GM11168 (cell line): Measurements from ENCODE around the gene TMCO1.
"Not testable (repeated sequence)": the region's sequence is repeated elsewhere in the genome, so short reads cannot be mapped to it uniquely, and the experiment has no call there.

Source experiments
- in situ Hi-C: fragments of 300-500 bp; cut with MboI; formaldehyde crosslinking; loops from one replicate; pipeline ENCODE4 v1.12.0; 2022; ENCODE audit warnings: low sequenced_read_pairs; ENCODE audit not compliant: unreplicated experiment

TMCO1 gene, protein sequence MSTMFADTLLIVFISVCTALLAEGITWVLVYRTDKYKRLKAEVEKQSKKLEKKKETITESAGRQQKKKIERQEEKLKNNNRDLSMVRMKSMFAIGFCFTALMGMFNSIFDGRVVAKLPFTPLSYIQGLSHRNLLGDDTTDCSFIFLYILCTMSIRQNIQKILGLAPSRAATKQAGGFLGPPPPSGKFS

DNA sequence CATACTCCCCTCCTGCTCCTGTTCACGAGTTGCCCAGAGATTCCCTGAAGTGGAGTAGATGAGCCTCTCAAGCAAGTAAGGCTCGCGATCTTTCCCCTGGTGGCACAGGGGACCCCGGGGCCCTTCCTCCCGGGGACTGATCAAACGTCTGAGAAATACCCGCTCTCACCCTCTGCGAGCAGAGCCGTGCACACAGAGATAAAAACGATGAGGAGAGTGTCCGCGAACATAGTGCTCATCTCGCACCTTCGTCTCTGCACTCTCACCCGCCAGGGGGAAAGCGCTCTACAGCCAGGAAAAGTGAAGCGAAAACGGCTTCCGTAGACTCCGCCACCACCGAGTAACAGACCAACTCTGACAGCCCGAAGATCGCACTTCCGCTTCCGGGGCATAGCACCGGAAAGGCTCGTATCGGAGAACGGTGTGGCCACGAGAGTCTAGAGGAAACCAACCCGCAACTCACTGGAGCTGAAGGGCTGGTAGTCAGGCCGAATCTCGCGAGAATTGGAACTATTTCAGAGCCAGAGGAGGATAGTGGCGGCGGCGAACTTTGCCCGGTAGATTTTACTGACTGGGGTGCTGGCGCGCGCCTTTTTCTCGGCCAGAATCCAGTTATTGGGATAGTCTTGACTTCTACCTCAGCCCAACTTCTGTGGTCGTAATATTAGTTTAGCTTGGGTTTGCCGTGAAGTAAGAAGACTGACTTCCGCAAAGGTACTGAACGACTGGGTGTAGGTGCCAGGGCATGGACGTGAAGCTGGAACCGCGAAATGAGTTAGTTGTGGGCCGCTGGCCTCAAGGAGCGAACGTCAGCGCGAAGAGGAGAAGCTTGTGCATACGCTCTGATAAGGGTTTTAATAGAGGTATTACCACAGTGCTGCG, at the start of gene TMCO1:
TSS of gene TMCO1 (minus strand) at position 356 of the 882 bp plus-strand sequence. CDS start at position 239, 117 bp downstream.
- in situ Hi-C loops: no loop called here

- in situ Hi-C loops: no loop called here
Observed at GRCh38 chr1:165816826-165817497, 48.3 kb upstream of the TMCO1 start.

GRCh38 chr1:165816157-165816556, 47.5 kb upstream of the TMCO1 start:
- in situ Hi-C loops: no loop called here

- in situ Hi-C loops: no loop called here
Observed at GRCh38 chr1:165815725-165816124, 47.1 kb upstream of the TMCO1 start.

- in situ Hi-C loops: no loop called here
Observed at GRCh38 chr1:165807613-165808012, 38.9 kb upstream of the TMCO1 start.

- in situ Hi-C loops: not testable (repeated sequence)
Observed at GRCh38 chr1:165804513-165804912, 35.8 kb upstream of the TMCO1 start.

DNA sequence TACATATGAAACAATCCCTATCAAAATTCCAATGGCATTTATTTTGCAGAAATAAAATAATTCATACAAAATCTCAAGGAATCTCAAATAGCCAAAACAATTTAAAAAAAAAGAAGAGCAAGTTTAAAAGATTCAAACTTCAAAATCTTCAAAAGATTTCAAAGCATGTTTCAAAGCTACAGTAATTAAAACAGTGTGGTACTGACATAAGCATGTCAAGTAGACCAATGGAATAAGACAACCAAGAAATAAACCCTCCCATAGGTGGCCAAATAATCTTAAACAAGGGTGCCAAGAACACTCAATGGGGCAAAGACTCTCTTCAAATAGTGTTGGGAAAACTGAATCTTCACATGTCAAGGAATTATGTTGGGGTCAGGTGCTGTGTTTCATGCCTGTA, 30.7 kb upstream of the TMCO1 start:
- in situ Hi-C loops: no loop called here

DNA sequence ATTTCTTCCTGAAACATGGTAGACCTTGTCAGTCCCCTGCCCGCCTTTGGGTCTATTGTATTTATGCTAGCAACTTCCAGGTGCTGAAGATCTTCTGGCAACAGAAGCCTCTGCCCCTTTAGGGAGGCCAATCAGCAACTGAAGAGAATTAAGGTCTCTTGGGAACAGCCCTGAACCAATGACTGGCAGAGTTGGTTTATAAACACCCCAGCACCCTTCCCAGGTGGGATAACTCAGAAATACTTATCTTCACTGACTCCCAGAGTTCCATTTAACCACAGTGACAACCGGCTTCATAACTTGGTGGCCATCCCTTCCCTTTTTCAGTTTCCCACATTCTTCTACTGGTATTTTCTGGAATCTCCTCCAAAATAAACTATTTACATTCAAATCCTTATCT, 27.2 kb upstream of the TMCO1 start:
- in situ Hi-C loops: no loop called here

- in situ Hi-C loops: no loop called here
Observed at GRCh38 chr1:165793951-165794350, 25.3 kb upstream of the TMCO1 start.

DNA sequence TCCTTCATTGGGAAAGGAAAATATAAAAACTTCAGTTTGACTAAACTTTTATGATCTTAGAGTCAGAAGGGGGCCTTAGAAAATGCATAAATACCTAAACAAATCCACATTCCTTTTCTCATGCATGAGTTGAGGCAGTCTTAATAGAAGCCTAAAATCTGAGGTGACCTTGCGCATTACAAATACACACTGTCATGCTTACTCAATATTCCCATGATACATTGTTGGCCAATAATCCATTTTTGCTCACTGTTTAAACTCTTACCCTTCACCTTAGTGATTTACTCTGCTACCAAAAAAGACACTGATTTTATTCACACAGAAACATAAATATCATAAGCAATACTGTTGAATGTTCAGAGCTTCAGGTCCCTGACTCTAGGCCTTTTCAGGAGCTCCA, 19.1 kb upstream of the TMCO1 start:
- in situ Hi-C loops: no loop called here

GRCh38 chr1:165783519-165783918, 14.9 kb upstream of the TMCO1 start:
- in situ Hi-C loops: not testable (repeated sequence)

GRCh38 chr1:165778197-165778596, 9.5 kb upstream of the TMCO1 start:
- in situ Hi-C loops: not testable (repeated sequence)

DNA sequence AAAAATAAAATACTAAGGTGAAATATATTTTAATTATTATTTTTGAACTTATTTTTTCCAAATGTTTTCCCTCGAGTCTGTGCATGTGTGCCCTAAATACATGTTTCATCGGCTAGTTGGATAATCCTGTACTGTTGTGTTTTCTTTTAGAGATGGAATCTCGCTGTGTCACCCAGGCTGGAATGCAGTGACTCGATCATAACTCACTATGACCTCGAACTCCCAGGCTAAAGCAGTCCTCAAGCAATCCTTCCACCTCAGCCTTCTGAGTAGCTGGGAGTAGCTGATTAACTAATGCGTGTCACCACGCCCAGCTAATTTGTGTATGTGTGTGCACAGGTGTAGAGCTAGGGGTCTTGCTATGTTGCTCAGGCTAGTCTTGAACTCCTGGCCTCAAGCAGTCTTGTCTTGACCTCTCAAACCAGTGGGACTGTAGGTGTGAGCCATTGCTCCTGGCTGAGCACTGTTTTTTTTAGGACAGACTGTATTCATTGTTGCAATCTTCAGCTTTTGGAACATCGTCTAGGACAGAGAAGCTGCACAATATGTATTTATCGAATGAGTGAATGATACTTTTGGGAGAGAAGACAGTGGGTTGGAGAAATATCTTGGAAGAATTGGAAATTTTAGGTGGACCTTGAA, 4.8 kb upstream of the TMCO1 start:
- in situ Hi-C loops: no loop called here

DNA sequence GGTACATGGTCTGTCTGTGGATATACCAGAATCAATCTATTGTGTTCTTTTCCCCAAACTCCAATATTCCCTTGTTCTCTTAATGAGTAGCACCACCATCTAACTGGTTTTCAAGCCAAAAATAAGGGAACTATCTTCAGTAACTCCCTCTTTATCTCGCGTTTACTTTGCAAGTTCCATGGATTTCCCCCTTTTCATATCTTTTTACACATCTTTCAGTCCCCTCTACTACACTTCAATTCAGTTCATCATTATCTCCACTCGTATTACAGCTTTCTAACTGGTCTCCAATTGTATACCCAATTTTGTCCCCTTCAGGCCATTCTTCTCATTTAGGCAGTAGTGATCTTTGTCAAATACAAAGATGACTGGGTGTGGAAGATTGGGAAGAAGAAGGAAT, 4.1 kb upstream of the TMCO1 start:
- in situ Hi-C loops: no loop called here

DNA sequence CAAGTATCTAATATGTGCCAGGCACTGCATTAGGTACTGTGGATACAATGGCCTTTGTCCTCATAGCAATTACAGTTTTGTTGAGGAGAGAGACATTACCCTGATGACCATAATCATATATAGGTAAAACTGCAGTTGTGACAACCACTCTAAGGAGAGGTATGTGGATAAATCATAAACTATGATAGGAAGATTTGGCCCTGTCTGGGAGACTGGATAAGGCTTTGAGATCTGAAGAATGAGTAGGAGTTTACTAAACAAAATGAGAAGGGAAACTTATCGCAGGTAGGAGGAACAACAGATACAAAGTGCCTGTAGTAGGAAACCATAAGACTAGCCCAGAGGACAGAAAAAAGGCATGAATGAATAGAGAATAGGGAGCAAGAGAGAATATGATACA, 4.4 kb downstream of the TMCO1 start:
- in situ Hi-C loops: no loop called here

DNA sequence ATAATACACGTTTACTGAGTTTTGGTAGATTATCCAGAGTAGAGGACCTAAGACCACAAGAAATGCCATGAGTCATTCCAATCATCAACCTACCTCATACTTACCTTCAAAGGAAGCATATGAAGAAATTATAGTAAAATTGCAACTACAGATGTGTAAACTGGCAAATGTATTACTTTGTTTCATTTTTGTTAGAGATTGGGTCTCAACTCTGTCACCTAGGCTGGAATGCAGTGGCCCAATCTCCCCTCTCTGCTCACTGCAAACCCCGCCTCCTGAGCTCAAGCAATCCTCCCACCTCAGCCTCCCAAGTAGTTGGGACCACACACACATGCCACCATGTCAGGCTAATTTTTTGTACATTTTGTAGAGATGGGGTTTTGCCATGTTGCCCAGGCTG, 5.2 kb downstream of the TMCO1 start:
- in situ Hi-C loops: no loop called here

- in situ Hi-C loops: no loop called here
Observed at GRCh38 chr1:165762725-165763124, 5.9 kb downstream of the TMCO1 start.

DNA sequence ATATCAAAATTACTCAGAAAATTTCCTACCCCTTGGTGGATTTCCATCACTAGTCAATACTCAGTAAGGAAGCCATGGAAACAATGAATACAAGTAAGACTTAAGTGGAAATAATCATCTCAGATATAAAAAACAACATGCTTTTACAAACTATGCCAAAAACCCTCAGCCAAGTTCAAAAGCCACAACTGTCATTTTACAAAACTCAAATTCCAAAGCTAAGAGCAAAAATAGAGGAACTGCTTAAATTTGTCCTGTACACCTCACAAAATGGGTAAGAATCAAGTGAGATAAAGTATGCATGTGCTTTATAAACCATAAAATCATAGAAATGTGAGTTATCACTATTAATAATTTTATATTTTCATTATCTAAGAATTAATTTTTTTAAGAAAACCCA, 9.6 kb downstream of the TMCO1 start:
- in situ Hi-C loops: no loop called here

GRCh38 chr1:165755393-165756010, 13.2 kb downstream of the TMCO1 start:
- in situ Hi-C loops: no loop called here

- in situ Hi-C loops: no loop called here
Observed at GRCh38 chr1:165753934-165754333, 14.7 kb downstream of the TMCO1 start.
